NCI-H526 treated with DMSO at 0.1 percent for 48 hours (cell line): ENCODE results near the gene AGBL4.
"Not testable (repeated sequence)": the region's sequence is repeated elsewhere in the genome, so short reads cannot be mapped to it uniquely, and the experiment has no call there.

Experiments used
- DNase-seq: peaks from one replicate; lab custom pipeline; 2025; lab: John Stamatoyannopoulos, UW

Gene AGBL4

GRCh38 chr1:49028396-49028795, 995.4 kb downstream of the AGBL4 start:
- no peak for DNase-seq

- no peak for DNase-seq
Observed at GRCh38 chr1:49026230-49026811, 997.4 kb downstream of the AGBL4 start.

GRCh38 chr1:49016030-49016977, 1007.5 kb downstream of the AGBL4 start:
- no peak for DNase-seq

GRCh38 chr1:49013079-49013478, 1010.7 kb downstream of the AGBL4 start:
- DNase-seq, result no peak

GRCh38 chr1:49002981-49003380, 1020.8 kb downstream of the AGBL4 start:
- DNase-seq, result not testable (repeated sequence)

- no peak for DNase-seq
Observed at GRCh38 chr1:48999321-48999720, 1024.4 kb downstream of the AGBL4 start.

- DNase-seq, result no peak
Observed at GRCh38 chr1:48996311-48996710, 1027.4 kb downstream of the AGBL4 start.

- DNase-seq, result no peak
Observed at GRCh38 chr1:48988633-48989197, 1035.0 kb downstream of the AGBL4 start.

GRCh38 chr1:48979940-48980339, 1043.8 kb downstream of the AGBL4 start:
- no peak for DNase-seq

GRCh38 chr1:48978413-48978812, 1045.3 kb downstream of the AGBL4 start:
- no peak for DNase-seq

- DNase-seq, result no peak
Observed at GRCh38 chr1:48977273-48977672, 1046.5 kb downstream of the AGBL4 start.

- no peak for DNase-seq
Observed at GRCh38 chr1:48969971-48970370, 1053.8 kb downstream of the AGBL4 start.

GRCh38 chr1:48967318-48967717, 1056.4 kb downstream of the AGBL4 start:
- no peak for DNase-seq

- DNase-seq, result no peak
Observed at GRCh38 chr1:48966583-48966982, 1057.2 kb downstream of the AGBL4 start.

GRCh38 chr1:48960320-48960719, 1063.4 kb downstream of the AGBL4 start:
- no peak for DNase-seq

GRCh38 chr1:48955774-48956173, 1068.0 kb downstream of the AGBL4 start:
- DNase-seq, result no peak

- DNase-seq, result no peak
Observed at GRCh38 chr1:48953617-48954016, 1070.1 kb downstream of the AGBL4 start.

GRCh38 chr1:48948562-48948961, 1075.2 kb downstream of the AGBL4 start:
- no peak for DNase-seq

GRCh38 chr1:48947761-48948537, 1075.8 kb downstream of the AGBL4 start:
- no peak for DNase-seq

- DNase-seq, result no peak
Observed at GRCh38 chr1:48946070-48946469, 1077.7 kb downstream of the AGBL4 start.

GRCh38 chr1:48944811-48945210, 1078.9 kb downstream of the AGBL4 start:
- no peak for DNase-seq

- no peak for DNase-seq
Observed at GRCh38 chr1:48943826-48944225, 1079.9 kb downstream of the AGBL4 start.
